Stimulated activated CD4-positive, alpha-beta T cell treated with anti-CD3 and anti-CD28 coated beads, Interleukin-15, amount 100 ng/mL, for 1 hour (primary cell): ENCODE measurements around the gene KCNJ6.

Source experiments
- DNase-seq, 2 donors: peaks; one replicate each; pipeline ENCODE4 v3.0.0-alpha.2; 2020; ENCODE audit warnings: low read depth in 1 of 2, low spot score in 1 of 2

The KCNJ6 gene

GRCh38 chr21:37868446-37869295, 47.6 kb downstream of the KCNJ6 start:
- no peak for DNase-seq

- no peak for DNase-seq
Observed at GRCh38 chr21:37866027-37866426, 50.2 kb downstream of the KCNJ6 start.

GRCh38 chr21:37865156-37865555, 51.1 kb downstream of the KCNJ6 start:
- DNase-seq = no peak

- DNase-seq = no peak
Observed at GRCh38 chr21:37863842-37864241, 52.4 kb downstream of the KCNJ6 start.

- no peak for DNase-seq
Observed at GRCh38 chr21:37862536-37862935, 53.7 kb downstream of the KCNJ6 start.

- DNase-seq = no peak
Observed at GRCh38 chr21:37861561-37861960, 54.7 kb downstream of the KCNJ6 start.

- DNase-seq = no peak
Observed at GRCh38 chr21:37860416-37860815, 55.8 kb downstream of the KCNJ6 start.

GRCh38 chr21:37855647-37856625, 60.3 kb downstream of the KCNJ6 start:
- DNase-seq = no peak

GRCh38 chr21:37855271-37855646, 61.0 kb downstream of the KCNJ6 start:
- DNase-seq = no peak

- DNase-seq = no peak
Observed at GRCh38 chr21:37849506-37850102, 66.7 kb downstream of the KCNJ6 start.

GRCh38 chr21:37848721-37849490, 67.4 kb downstream of the KCNJ6 start:
- DNase-seq = no peak

GRCh38 chr21:37845535-37845934, 70.7 kb downstream of the KCNJ6 start:
- no peak for DNase-seq

- no peak for DNase-seq
Observed at GRCh38 chr21:37843191-37843590, 73.1 kb downstream of the KCNJ6 start.

- no peak for DNase-seq
Observed at GRCh38 chr21:37842163-37842919, 73.9 kb downstream of the KCNJ6 start.

- no peak for DNase-seq
Observed at GRCh38 chr21:37837381-37837780, 78.9 kb downstream of the KCNJ6 start.

GRCh38 chr21:37835481-37835880, 80.8 kb downstream of the KCNJ6 start:
- DNase-seq = no peak

- DNase-seq = no peak
Observed at GRCh38 chr21:37833301-37833700, 83.0 kb downstream of the KCNJ6 start.

- DNase-seq = no peak
Observed at GRCh38 chr21:37829447-37829846, 86.8 kb downstream of the KCNJ6 start.

- DNase-seq = no peak
Observed at GRCh38 chr21:37828991-37829390, 87.3 kb downstream of the KCNJ6 start.

GRCh38 chr21:37828556-37828955, 87.7 kb downstream of the KCNJ6 start:
- DNase-seq = no peak
